ENCODE results near the gene ATP5F1A. TPM values are rescaled to one million over a fixed set of nuclear protein-coding genes. Genes with fewer than 3 reads are reported as not detected.

Gene ATP5F1A
- total RNA-seq, 1 donor from 2014 or later: 1,569 TPM

GRCh38 chr18:46080156-46080555 lies 17.9 kb downstream of the ATP5F1A start:
- intact Hi-C loops (cut with DNase I): no loop called here
- DNase-seq (ENCODE audit: low spot score): no peak

- intact Hi-C loops (cut with DNase I): loop anchor here (10.0 kb wide), 2 partner anchors 215 to 415 kb away; no protein-coding TSS in a partner anchor
- DNase-seq (ENCODE audit: low spot score): no peak
Observed at GRCh38 chr18:46079336-46079735, 18.8 kb downstream of the ATP5F1A start.

GRCh38 chr18:46073474-46074331 lies 24.4 kb downstream of the ATP5F1A start:
- intact Hi-C loops (cut with DNase I): loop anchor here (5.0 to 10.0 kb wide), 3 partner anchors 106 to 409 kb away; partner anchors contain the start of gene EPG5
- no peak for DNase-seq (ENCODE audit: low spot score)

GRCh38 chr18:46072959-46073358 lies 25.1 kb downstream of the ATP5F1A start:
- no peak for DNase-seq (ENCODE audit: low spot score)
- intact Hi-C loops (cut with DNase I): loop anchor here (5.0 to 10.0 kb wide), 3 partner anchors 106 to 408 kb away; partner anchors contain the start of gene EPG5

- DNase-seq (ENCODE audit: low spot score): no peak
- intact Hi-C loops (cut with DNase I): loop anchor here (5.0 to 10.0 kb wide), 3 partner anchors 105 to 408 kb away; partner anchors contain the start of gene EPG5
Observed at GRCh38 chr18:46072376-46072867, 25.7 kb downstream of the ATP5F1A start.

- intact Hi-C loops (cut with DNase I): loop anchor here (5.0 to 10.0 kb wide), 3 partner anchors 105 to 407 kb away; partner anchors contain the start of gene EPG5
Observed at GRCh38 chr18:46071653-46072375, 26.3 kb downstream of the ATP5F1A start, which contains the start of gene PSTPIP2. TSS of gene PSTPIP2 (minus strand) at chr18:46072260. CDS start at chr18:46072188, 72 bp downstream.

GRCh38 chr18:46070815-46071652 lies 27.1 kb downstream of the ATP5F1A start:
- intact Hi-C loops (cut with DNase I): loop anchor here (5.0 to 10.0 kb wide), 3 partner anchors 104 to 406 kb away; partner anchors contain the start of gene EPG5

More at GRCh38 chr18:46071653-46072375, 26.3 kb downstream of the ATP5F1A start, which contains the start of gene PSTPIP2:
- peak; percentile 91 for DNase-seq (ENCODE audit: low spot score)

GRCh38 chr18:46070232-46070631 lies 27.9 kb downstream of the ATP5F1A start:
- DNase-seq (ENCODE audit: low spot score): no peak
- intact Hi-C loops (cut with DNase I): loop anchor here (5.0 to 10.0 kb wide), 3 partner anchors 103 to 405 kb away; partner anchors contain the start of gene EPG5

More at GRCh38 chr18:46070815-46071652, 27.1 kb downstream of the ATP5F1A start:
- no peak for DNase-seq (ENCODE audit: low spot score)

GRCh38 chr18:46069524-46069923 lies 28.6 kb downstream of the ATP5F1A start:
- intact Hi-C loops (cut with DNase I): no loop called here
- DNase-seq (ENCODE audit: low spot score): no peak

GRCh38 chr18:46068763-46069162 lies 29.3 kb downstream of the ATP5F1A start:
- no peak for DNase-seq (ENCODE audit: low spot score)

GRCh38 chr18:46067438-46068007 lies 30.6 kb downstream of the ATP5F1A start:
- no peak for DNase-seq (ENCODE audit: low spot score)
- intact Hi-C loops (cut with DNase I): no loop called here

More at GRCh38 chr18:46068763-46069162, 29.3 kb downstream of the ATP5F1A start:
- intact Hi-C loops (cut with DNase I): no loop called here

GRCh38 chr18:46062781-46063180 lies 35.3 kb downstream of the ATP5F1A start:
- intact Hi-C loops (cut with DNase I): no loop called here
- no peak for DNase-seq (ENCODE audit: low spot score)

GRCh38 chr18:46061796-46062195 lies 36.3 kb downstream of the ATP5F1A start:
- no peak for DNase-seq (ENCODE audit: low spot score)
- intact Hi-C loops (cut with DNase I): no loop called here

GRCh38 chr18:46061387-46061786 lies 36.7 kb downstream of the ATP5F1A start:
- no peak for DNase-seq (ENCODE audit: low spot score)
- intact Hi-C loops (cut with DNase I): no loop called here

GRCh38 chr18:46060359-46060841 lies 37.7 kb downstream of the ATP5F1A start:
- intact Hi-C loops (cut with DNase I): no loop called here
- no peak for DNase-seq (ENCODE audit: low spot score)

- intact Hi-C loops (cut with DNase I): no loop called here
Observed at GRCh38 chr18:46055838-46056230, 42.3 kb downstream of the ATP5F1A start.

GRCh38 chr18:46054956-46055837 lies 42.9 kb downstream of the ATP5F1A start:
- intact Hi-C loops (cut with DNase I): no loop called here
- DNase-seq (ENCODE audit: low spot score): no peak

More at GRCh38 chr18:46055838-46056230, 42.3 kb downstream of the ATP5F1A start:
- DNase-seq (ENCODE audit: low spot score): no peak
